Erythroblast (primary cell): ENCODE results near the gene SYT9.
"Not testable (repeated sequence)": the region's sequence is repeated elsewhere in the genome, so short reads cannot be mapped to it uniquely, and the experiment has no call there.

Source experiments
- DNase-seq, 2 experiments: peaks; one replicate each; lab custom pipeline; 2025; lab: John Stamatoyannopoulos, UW
- GATA1 ChIP-seq: IDR thresholded peaks from 2 replicates; pipeline ENCODE4 v1.6.1; 2011; ENCODE audit warnings: low read depth, mild to moderate bottlenecking, control low read depth, low read length, moderate library complexity
- POLR2A ChIP-seq: IDR thresholded peaks from 2 replicates; pipeline ENCODE4 v1.6.1; 2011; ENCODE audit warnings: mild to moderate bottlenecking, low read length

SYT9 gene

DNA sequence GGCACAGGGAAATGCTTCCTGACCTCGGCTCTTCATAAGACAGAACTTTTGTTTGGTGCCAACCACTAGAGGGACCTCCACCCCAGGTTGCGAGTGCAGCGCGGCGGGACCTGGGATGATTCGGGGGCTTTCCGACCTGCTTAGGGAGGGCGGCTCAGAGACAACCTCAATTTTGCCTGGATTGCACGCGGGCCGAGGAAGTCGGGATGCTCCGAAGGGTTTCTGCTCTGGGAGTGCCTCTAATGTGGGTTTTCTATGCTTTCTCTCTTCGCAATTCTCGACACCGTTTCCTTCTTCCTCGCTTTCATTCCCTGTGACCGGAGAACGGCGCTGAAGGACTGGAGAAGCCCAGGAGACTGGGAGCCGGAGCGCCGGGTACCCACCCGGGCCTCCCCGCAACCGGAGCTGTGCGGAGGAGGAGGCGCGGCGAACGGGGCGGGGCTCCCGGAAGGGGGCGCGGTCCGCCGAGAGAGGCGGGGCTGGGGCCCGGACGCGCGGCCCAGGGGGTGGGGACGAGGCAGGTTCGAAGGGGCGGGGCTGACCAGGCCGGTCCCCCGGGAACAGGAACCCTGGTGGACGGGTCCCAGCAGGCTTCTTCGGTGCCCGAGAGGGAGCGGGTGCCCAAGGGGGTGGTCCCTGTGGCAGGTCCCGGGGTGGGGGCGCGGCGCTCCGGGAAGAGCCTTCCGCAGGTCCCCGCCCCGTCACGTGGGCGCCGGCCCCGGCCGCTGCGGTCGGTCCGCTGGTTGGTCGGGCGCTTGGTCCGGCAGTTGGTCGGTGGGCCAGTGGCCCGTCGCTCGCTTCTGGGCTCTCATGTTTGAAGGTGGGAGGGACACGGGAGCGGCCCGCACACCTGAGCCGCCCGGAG, 261.8 kb downstream of the SYT9 start, which contains the start of gene PPFIBP2:
PPFIBP2 (plus strand) TSS at position 766 of the 865 bp plus-strand sequence. CDS start 35,477 bp downstream, outside the sequence.
- DNase-seq = peak; percentile 67 to 81
- TF ChIP-seq GATA1 (no peak), POLR2A (no peak)

- no peak for DNase-seq
- no peak for TF ChIP-seq GATA1
- no peak for TF ChIP-seq POLR2A
Observed at GRCh38 chr11:7514099-7514591, 262.4 kb downstream of the SYT9 start.

- DNase-seq = no peak
- TF ChIP-seq GATA1 = no peak
- TF ChIP-seq POLR2A = no peak
Observed at GRCh38 chr11:7515447-7515886, 263.8 kb downstream of the SYT9 start.

DNA sequence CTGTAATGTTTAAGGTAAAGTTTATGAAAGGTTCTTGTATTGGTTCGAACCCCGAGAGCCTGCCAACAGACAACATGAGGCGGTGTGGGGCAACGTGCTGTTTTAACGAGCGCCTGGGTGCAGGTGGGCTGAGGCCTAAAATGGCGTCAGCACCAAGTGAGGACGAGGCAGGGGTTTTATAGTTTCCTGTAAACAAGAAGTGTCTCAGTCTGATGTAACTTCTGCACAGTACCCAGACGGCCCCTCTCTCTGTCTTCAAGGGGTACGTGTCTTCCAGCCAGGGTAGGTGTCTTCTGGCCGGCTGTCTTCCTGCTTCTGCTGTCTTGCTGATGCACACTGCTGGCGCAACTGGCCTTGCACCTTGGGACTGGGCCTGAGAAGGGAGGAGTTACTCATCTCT, 264.8 kb downstream of the SYT9 start:
- TF ChIP-seq POLR2A (no peak), GATA1 (no peak)
- no peak for DNase-seq

DNA sequence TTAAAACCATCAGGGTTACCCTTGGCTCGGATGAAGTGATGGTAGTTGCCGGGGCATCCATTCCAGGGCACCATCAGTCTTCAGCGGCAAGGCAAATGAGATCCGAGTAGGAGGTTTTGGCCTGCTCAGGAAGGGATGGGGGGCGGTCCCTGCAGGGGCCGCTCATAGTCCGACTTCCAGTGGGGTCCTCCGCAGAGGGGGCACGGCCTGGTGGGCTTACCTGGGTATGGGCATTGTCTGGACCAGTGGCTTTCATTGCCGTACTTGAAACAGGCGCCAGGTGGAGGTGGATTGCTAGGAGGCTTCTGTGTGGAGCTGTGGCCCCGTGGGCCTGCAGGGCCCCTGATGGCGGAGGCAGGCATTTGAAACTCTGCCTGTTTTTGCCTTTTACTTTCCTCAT, 266.0 kb downstream of the SYT9 start:
- not testable (repeated sequence) for DNase-seq
